Liver (tissue), 9 donors: ENCODE measurements around the gene SCD5. TPM values are rescaled to one million over a fixed set of nuclear protein-coding genes. Genes with fewer than 3 reads are reported as not detected.

Experiments
- DNase-seq: peaks from one replicate; pipeline ENCODE4 v3.0.0-alpha.2; 2017; ENCODE audit warnings: low spot score
- H3K27ac ChIP-seq, 2 donors: one replicate each; pipeline ENCODE4 v1.7.0; 2013; ENCODE audit warnings: inconsistent platforms in 2 of 2, low read length in 2 of 2, control low read depth in 1 of 2, low read depth in 1 of 2, mild to moderate bottlenecking in 1 of 2
- H3K27me3 ChIP-seq, 4 donors: one replicate each; pipeline versions ENCODE4 v1.6.1 to v1.7.0; 2013; ENCODE audit warnings: low read length in 3 of 4, inconsistent platforms in 1 of 4, mild to moderate bottlenecking in 1 of 4, moderate library complexity in 1 of 4; ENCODE audit not compliant: control insufficient read depth in 4 of 4, insufficient read depth in 4 of 4
- H3K36me3 ChIP-seq, 4 donors: one replicate each; pipeline versions ENCODE4 v1.6.1 to v1.7.0; 2013; ENCODE audit warnings: low read length in 3 of 4, mild to moderate bottlenecking in 3 of 4, low read depth in 1 of 4, moderate library complexity in 1 of 4; ENCODE audit not compliant: control insufficient read depth in 4 of 4, insufficient read depth in 3 of 4
- H3K4me1 ChIP-seq, 4 donors: one replicate each; pipeline versions ENCODE4 v1.6.1 to v1.7.0; 2013; ENCODE audit warnings: low read length in 3 of 4, mild to moderate bottlenecking in 3 of 4, moderate library complexity in 1 of 4; ENCODE audit not compliant: control insufficient read depth in 4 of 4, insufficient read depth in 4 of 4
- H3K4me3 ChIP-seq, 3 donors: one replicate each; pipeline versions ENCODE4 v1.6.1 to v1.7.0; 2013; ENCODE audit warnings: low read length in 3 of 3, control low read depth in 1 of 3, low read depth in 1 of 3, mild to moderate bottlenecking in 1 of 3
- H3K9ac ChIP-seq, 2 donors: one replicate each; pipeline ENCODE4 v1.7.0; 2013; ENCODE audit warnings: low read length in 2 of 2, mild to moderate bottlenecking in 2 of 2, moderate library complexity in 2 of 2, control low read depth in 1 of 2, low read depth in 1 of 2
- H3K9me3 ChIP-seq, 4 donors: one replicate each; pipeline versions ENCODE4 v1.6.1 to v1.7.0; 2013; ENCODE audit warnings: low read length in 3 of 4; ENCODE audit not compliant: control insufficient read depth in 4 of 4
- EGR1 ChIP-seq, 2 donors: IDR thresholded peaks; 2 replicates each; pipeline ENCODE4 v1.6.1; 2016 to 2018; ENCODE audit warnings: antibody characterized with exemption in 2 of 2, low read depth in 2 of 2
- FOXA1 ChIP-seq: IDR thresholded peaks from 2 replicates; pipeline ENCODE4 v1.6.1; 2016; ENCODE audit warnings: antibody characterized with exemption
- FOXA2 ChIP-seq: IDR thresholded peaks from 2 replicates; pipeline ENCODE4 v1.6.1; 2016; ENCODE audit warnings: antibody characterized with exemption
- GABPA ChIP-seq, 2 donors: IDR thresholded peaks in 1 of 2; conservative IDR thresholded peaks in 1 of 2; 2 replicates each; pipeline ENCODE4 v1.6.1; 2016; ENCODE audit warnings: antibody characterized with exemption in 2 of 2, mild to moderate bottlenecking in 1 of 2, moderate library complexity in 1 of 2
- HNF4A ChIP-seq, 2 donors: conservative IDR thresholded peaks; 2 replicates each; pipeline ENCODE4 v1.6.1; 2016; ENCODE audit warnings: antibody characterized with exemption in 2 of 2, mild to moderate bottlenecking in 2 of 2
- HNF4G ChIP-seq: IDR thresholded peaks from 2 replicates; pipeline ENCODE4 v1.6.1; 2016; ENCODE audit warnings: antibody characterized with exemption
- JUND ChIP-seq, 2 donors: IDR thresholded peaks; 2 replicates each; pipeline ENCODE4 v1.6.1; 2016; ENCODE audit warnings: antibody characterized with exemption in 2 of 2
- NR2F2 ChIP-seq: IDR thresholded peaks from 2 replicates; pipeline ENCODE4 v1.6.1; 2016; ENCODE audit warnings: antibody characterized with exemption
- RAD21 ChIP-seq, 2 donors: IDR thresholded peaks; 2 replicates each; pipeline ENCODE4 v1.6.1; 2016; ENCODE audit warnings: antibody characterized with exemption in 2 of 2, mild to moderate bottlenecking in 2 of 2
- RXRA ChIP-seq, 2 donors: IDR thresholded peaks; 2 replicates each; pipeline ENCODE4 v1.6.1; 2017 to 2018; ENCODE audit warnings: antibody characterized with exemption in 2 of 2, mild to moderate bottlenecking in 1 of 2
- SP1 ChIP-seq: IDR thresholded peaks from 2 replicates; pipeline ENCODE4 v1.6.1; 2018; ENCODE audit warnings: antibody characterized with exemption, mild to moderate bottlenecking
- TAF1 ChIP-seq: conservative IDR thresholded peaks from 2 replicates; pipeline ENCODE4 v1.6.1; 2016; ENCODE audit warnings: antibody characterized with exemption, mild to moderate bottlenecking
- YY1 ChIP-seq: IDR thresholded peaks from 2 replicates; pipeline ENCODE4 v1.6.1; 2016; ENCODE audit warnings: antibody characterized with exemption, mild to moderate bottlenecking
- WGBS: extraction: QIAGEN DNeasy Blood & Tissue Kit; methylation state at CpG from one replicate; pipeline ENCODE4 v1.1.7; 2013; 5-methylcytosine and 5-hydroxymethylcytosine counted together
- polyA plus RNA-seq, 2 donors: library from polyadenylated mRNA; stranded (reverse) in 1 of 2; unstranded in 1 of 2; fragments of 200-250 nt in 1 of 2; fragments of >200 nt in 1 of 2; fragmentation: Nextera tagmentation in 1 of 2; extraction: Ambion mirVana in 1 of 2; gene quantifications; one replicate each; pipeline versions ENCODE4 v1.2.1 to v1.2.3, GENCODE V29; 2013 to 2015
- total RNA-seq, 2 donors: library from RNA; depleted of rRNA; stranded (reverse); fragments of >200 nt; gene quantifications; one replicate each; pipeline ENCODE4 v1.2.3, GENCODE V29; 2014
- TF ChIP-seq, protein P1 (sequence below): IDR thresholded peaks from 2 replicates; pipeline ENCODE4 v1.6.1; 2016; ENCODE audit warnings: antibody characterized with exemption
- TF ChIP-seq, protein P2 (sequence below): IDR thresholded peaks from 2 replicates; pipeline ENCODE4 v1.6.1; 2016; ENCODE audit warnings: antibody characterized with exemption, mild to moderate bottlenecking
- TF ChIP-seq, protein P3 (sequence below): fragments of 150-350 bp; IDR thresholded peaks from 2 replicates; pipeline ENCODE4 v1.5.1; 2017; ENCODE audit warnings: improper control_type of control experiment, low read depth, low read length; ENCODE audit not compliant: missing input control
- TF ChIP-seq, protein P4 (sequence below): IDR thresholded peaks from 2 replicates; pipeline ENCODE4 v1.6.1; 2016; ENCODE audit warnings: antibody characterized with exemption
- TF ChIP-seq, protein P5 (sequence below): IDR thresholded peaks from 2 replicates; pipeline ENCODE4 v1.6.1; 2016; ENCODE audit warnings: antibody characterized with exemption
- donor health status: healthy.
- donor health status: healthy.
- donor health status: healthy.
- donor health status: healthy.
- donor health status: healthy.

The SCD5 gene
- total and polyA plus RNA-seq, 4 donors, result 0.14 to 1.9 (median 0.57) TPM

DNA sequence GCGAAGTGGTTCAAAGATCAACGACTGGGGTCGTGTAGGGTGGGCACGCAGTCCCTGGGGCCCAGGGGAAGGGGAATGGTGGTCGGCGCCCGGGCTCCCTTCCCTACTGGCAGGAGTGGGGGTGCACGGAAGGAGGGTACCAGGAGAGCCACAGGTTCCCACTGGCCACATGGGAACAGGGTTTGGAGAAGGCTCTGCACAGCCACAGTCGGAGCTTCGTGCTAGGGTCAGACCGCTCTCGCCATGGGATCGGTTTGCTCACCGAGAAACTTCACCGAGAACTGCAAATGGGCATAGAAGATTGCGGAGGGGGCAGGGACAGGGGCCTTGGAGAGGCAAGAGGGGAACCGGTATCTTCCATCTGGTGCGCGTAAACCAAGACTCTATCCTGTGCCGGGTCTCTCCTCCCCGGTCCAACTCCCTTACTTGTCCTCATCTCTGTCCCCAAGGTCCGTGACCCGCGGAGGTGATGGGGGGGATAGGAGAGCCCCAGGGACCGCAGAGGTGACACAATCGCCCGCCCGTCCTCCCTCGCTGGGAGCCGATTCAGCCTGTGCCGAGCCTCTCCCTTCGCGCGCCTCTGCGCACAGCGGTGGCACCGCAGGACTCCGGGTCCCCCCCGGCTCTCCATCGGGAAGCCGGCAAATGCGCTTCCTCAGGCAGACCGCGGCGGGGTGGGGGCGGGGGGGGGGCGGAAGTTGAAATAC lies 1.0 kb downstream of the SCD5 start:
- peaks cover 14 to 23% (median 21%) of the 10 kb centered on the region in 4 donors for H3K4me1 ChIP-seq
- peaks cover 0 to 1% (median 0%) of the 10 kb centered on the region in 4 donors for H3K36me3 ChIP-seq
- H3K4me3 ChIP-seq, result peak overlapping the region in 2 of 3 donors; percentile 24 to 71
- TF ChIP-seq JUND (IDR thresholded peaks at IDR 0.05) (no peak), FOXA1 (no peak), TAF1 (no peak), GABPA (IDR thresholded peaks at IDR 0.05 in 1 of 2, conservative IDR thresholded peaks at IDR 0.05 in 1 of 2) (no peak), RAD21 (IDR thresholded peaks at IDR 0.05) (no peak), NR2F2 (no peak), HNF4A (conservative IDR thresholded peaks at IDR 0.05) (no peak)
- TF ChIP-seq, protein P1, sequence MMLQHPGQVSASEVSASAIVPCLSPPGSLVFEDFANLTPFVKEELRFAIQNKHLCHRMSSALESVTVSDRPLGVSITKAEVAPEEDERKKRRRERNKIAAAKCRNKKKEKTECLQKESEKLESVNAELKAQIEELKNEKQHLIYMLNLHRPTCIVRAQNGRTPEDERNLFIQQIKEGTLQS, result no peak
- TF ChIP-seq, protein P2, sequence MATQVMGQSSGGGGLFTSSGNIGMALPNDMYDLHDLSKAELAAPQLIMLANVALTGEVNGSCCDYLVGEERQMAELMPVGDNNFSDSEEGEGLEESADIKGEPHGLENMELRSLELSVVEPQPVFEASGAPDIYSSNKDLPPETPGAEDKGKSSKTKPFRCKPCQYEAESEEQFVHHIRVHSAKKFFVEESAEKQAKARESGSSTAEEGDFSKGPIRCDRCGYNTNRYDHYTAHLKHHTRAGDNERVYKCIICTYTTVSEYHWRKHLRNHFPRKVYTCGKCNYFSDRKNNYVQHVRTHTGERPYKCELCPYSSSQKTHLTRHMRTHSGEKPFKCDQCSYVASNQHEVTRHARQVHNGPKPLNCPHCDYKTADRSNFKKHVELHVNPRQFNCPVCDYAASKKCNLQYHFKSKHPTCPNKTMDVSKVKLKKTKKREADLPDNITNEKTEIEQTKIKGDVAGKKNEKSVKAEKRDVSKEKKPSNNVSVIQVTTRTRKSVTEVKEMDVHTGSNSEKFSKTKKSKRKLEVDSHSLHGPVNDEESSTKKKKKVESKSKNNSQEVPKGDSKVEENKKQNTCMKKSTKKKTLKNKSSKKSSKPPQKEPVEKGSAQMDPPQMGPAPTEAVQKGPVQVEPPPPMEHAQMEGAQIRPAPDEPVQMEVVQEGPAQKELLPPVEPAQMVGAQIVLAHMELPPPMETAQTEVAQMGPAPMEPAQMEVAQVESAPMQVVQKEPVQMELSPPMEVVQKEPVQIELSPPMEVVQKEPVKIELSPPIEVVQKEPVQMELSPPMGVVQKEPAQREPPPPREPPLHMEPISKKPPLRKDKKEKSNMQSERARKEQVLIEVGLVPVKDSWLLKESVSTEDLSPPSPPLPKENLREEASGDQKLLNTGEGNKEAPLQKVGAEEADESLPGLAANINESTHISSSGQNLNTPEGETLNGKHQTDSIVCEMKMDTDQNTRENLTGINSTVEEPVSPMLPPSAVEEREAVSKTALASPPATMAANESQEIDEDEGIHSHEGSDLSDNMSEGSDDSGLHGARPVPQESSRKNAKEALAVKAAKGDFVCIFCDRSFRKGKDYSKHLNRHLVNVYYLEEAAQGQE, result no peak
- TF ChIP-seq, protein P3, sequence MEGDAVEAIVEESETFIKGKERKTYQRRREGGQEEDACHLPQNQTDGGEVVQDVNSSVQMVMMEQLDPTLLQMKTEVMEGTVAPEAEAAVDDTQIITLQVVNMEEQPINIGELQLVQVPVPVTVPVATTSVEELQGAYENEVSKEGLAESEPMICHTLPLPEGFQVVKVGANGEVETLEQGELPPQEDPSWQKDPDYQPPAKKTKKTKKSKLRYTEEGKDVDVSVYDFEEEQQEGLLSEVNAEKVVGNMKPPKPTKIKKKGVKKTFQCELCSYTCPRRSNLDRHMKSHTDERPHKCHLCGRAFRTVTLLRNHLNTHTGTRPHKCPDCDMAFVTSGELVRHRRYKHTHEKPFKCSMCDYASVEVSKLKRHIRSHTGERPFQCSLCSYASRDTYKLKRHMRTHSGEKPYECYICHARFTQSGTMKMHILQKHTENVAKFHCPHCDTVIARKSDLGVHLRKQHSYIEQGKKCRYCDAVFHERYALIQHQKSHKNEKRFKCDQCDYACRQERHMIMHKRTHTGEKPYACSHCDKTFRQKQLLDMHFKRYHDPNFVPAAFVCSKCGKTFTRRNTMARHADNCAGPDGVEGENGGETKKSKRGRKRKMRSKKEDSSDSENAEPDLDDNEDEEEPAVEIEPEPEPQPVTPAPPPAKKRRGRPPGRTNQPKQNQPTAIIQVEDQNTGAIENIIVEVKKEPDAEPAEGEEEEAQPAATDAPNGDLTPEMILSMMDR, result no peak
- TF ChIP-seq, protein P4, sequence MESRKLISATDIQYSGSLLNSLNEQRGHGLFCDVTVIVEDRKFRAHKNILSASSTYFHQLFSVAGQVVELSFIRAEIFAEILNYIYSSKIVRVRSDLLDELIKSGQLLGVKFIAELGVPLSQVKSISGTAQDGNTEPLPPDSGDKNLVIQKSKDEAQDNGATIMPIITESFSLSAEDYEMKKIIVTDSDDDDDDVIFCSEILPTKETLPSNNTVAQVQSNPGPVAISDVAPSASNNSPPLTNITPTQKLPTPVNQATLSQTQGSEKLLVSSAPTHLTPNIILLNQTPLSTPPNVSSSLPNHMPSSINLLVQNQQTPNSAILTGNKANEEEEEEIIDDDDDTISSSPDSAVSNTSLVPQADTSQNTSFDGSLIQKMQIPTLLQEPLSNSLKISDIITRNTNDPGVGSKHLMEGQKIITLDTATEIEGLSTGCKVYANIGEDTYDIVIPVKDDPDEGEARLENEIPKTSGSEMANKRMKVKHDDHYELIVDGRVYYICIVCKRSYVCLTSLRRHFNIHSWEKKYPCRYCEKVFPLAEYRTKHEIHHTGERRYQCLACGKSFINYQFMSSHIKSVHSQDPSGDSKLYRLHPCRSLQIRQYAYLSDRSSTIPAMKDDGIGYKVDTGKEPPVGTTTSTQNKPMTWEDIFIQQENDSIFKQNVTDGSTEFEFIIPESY, result no peak
- H3K9ac ChIP-seq, result no peak overlapping the region
- no peaks in the 10 kb centered on the region for H3K9me3 ChIP-seq
- 5% methylated on average over 47 of the region's 47 CpGs for WGBS
- no peak overlapping the region for H3K27ac ChIP-seq
- DNase-seq, result no peak
- peaks cover 0 to 2% (median under 1%) of the 10 kb centered on the region in 4 donors for H3K27me3 ChIP-seq

DNA sequence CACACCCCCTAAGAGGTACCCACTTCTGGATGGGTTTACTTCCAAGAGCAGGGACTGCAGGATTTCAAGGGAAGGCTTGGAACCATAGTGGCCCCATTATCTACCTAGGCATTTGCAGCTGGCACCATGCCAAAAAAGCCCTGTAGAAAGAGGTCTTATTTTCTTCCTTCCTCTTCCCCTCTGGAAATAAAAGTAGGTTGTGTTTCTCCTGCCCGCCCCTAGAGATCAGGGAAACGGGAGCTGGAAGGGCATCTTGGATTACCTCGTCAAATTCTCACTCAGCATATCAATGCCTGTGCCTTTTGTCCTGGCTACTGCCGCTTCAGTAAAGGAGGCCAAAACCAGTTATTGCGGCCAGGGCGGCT lies 1.6 kb downstream of the SCD5 start:
- Histone ChIP-seq H3K27me3 (peaks cover 0 to 2% (median under 1%) of the 10 kb centered on the region in 4 donors), H3K4me3 (no peak overlapping the region), H3K36me3 (peaks cover 0 to 1% (median 0%) of the 10 kb centered on the region in 4 donors), H3K27ac (no peak overlapping the region), H3K4me1 (peaks cover 14 to 23% (median 21%) of the 10 kb centered on the region in 4 donors), H3K9ac (no peak overlapping the region), H3K9me3 (no peaks in the 10 kb centered on the region)
- TF ChIP-seq, protein P3, result no peak
- TF ChIP-seq GABPA (IDR thresholded peaks at IDR 0.05 in 1 of 2, conservative IDR thresholded peaks at IDR 0.05 in 1 of 2), result no peak
- TF ChIP-seq HNF4G, result no peak
- TF ChIP-seq, protein P4, result no peak
- TF ChIP-seq SP1, result no peak
- TF ChIP-seq NR2F2, result no peak
- TF ChIP-seq TAF1, result no peak
- TF ChIP-seq RAD21 (IDR thresholded peaks at IDR 0.05), result no peak
- TF ChIP-seq RXRA (IDR thresholded peaks at IDR 0.05), result no peak
- TF ChIP-seq, protein P5, sequence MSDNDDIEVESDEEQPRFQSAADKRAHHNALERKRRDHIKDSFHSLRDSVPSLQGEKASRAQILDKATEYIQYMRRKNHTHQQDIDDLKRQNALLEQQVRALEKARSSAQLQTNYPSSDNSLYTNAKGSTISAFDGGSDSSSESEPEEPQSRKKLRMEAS, result no peak
- no peak for TF ChIP-seq FOXA2
- TF ChIP-seq JUND (IDR thresholded peaks at IDR 0.05), result no peak
- TF ChIP-seq EGR1 (IDR thresholded peaks at IDR 0.05; ENCODE audit: low read depth in 2 of 2), result no peak
- TF ChIP-seq FOXA1, result no peak
- TF ChIP-seq HNF4A (conservative IDR thresholded peaks at IDR 0.05), result no peak
- TF ChIP-seq YY1, result no peak
- TF ChIP-seq, protein P1, result no peak
- 27% methylated on average over 6 of the region's 6 CpGs for WGBS
- no peak for DNase-seq
